ENCODE measurements around the gene ARID3A.
"Not testable (repeated sequence)": the region's sequence is repeated elsewhere in the genome, so short reads cannot be mapped to it uniquely, and the experiment has no call there.

ARID3A gene

GRCh38 chr19:954672-955494 is 29.0 kb downstream of the ARID3A start:
- no peaks in the 10 kb centered on the region for H3K9me3 Mint-ChIP-seq
- H3K4me1 Mint-ChIP-seq = peaks cover 67% of the 10 kb centered on the region
- DNase-seq = peak; percentile 70
- H3K36me3 Mint-ChIP-seq (ENCODE audit: low read depth) = peaks cover 9% of the 10 kb centered on the region
- no peaks in the 10 kb centered on the region for H3K27me3 Mint-ChIP-seq (ENCODE audit: low read depth, poor library complexity)
- H3K27ac Mint-ChIP-seq = peak overlapping the region; percentile 78
- TF ChIP-seq CTCF (IDR thresholded peaks at IDR 0.05) = no peak
- no peak overlapping the region for H3K4me3 Mint-ChIP-seq

GRCh38 chr19:955803-956765 is 30.2 kb downstream of the ARID3A start:
- H3K36me3 Mint-ChIP-seq (ENCODE audit: low read depth) = peaks cover 9% of the 10 kb centered on the region
- H3K9me3 Mint-ChIP-seq = no peaks in the 10 kb centered on the region
- H3K27ac Mint-ChIP-seq = peak overlapping the region; percentile 98
- no peaks in the 10 kb centered on the region for H3K27me3 Mint-ChIP-seq (ENCODE audit: low read depth, poor library complexity)
- H3K4me3 Mint-ChIP-seq = peak overlapping the region; percentile 49
- peaks cover 71% of the 10 kb centered on the region for H3K4me1 Mint-ChIP-seq
- no peak for TF ChIP-seq CTCF (IDR thresholded peaks at IDR 0.05)
- DNase-seq = peak; percentile 86

- Mint-ChIP-seq H3K9me3 (no peaks in the 10 kb centered on the region), H3K4me1 (peaks cover 68% of the 10 kb centered on the region), H3K4me3 (no peak overlapping the region), H3K27ac (peak overlapping the region; percentile 61), H3K27me3 (ENCODE audit: low read depth, poor library complexity) (no peaks in the 10 kb centered on the region), H3K36me3 (ENCODE audit: low read depth) (peaks cover 9% of the 10 kb centered on the region)
- DNase-seq = no peak
- no peak for TF ChIP-seq CTCF (IDR thresholded peaks at IDR 0.05)
These were observed 31.1 kb downstream of the ARID3A start for GRCh38 chr19:956766-957440.

- Mint-ChIP-seq H3K27ac (peak overlapping the region; percentile 61), H3K4me1 (peaks cover 70% of the 10 kb centered on the region)
- H3K36me3 Mint-ChIP-seq (ENCODE audit: low read depth); H3K4me3 Mint-ChIP-seq; DNase-seq; H3K9me3 Mint-ChIP-seq; H3K27me3 Mint-ChIP-seq (ENCODE audit: low read depth, poor library complexity): not testable (repeated sequence)
These were observed 31.7 kb downstream of the ARID3A start for GRCh38 chr19:957578-957977.

GRCh38 chr19:958967-959855 is 33.4 kb downstream of the ARID3A start:
- Mint-ChIP-seq H3K4me3 (peak overlapping the region; percentile 27), H3K36me3 (ENCODE audit: low read depth) (peaks cover 21% of the 10 kb centered on the region), H3K4me1 (peaks cover 66% of the 10 kb centered on the region), H3K27me3 (ENCODE audit: low read depth, poor library complexity) (no peaks in the 10 kb centered on the region), H3K27ac (peak overlapping the region; percentile 89), H3K9me3 (no peaks in the 10 kb centered on the region)
- DNase-seq = no peak
- no peak for TF ChIP-seq CTCF (IDR thresholded peaks at IDR 0.05)
